ENCODE measurements around the gene LRP1B. TPM values are rescaled to one million over a fixed set of nuclear protein-coding genes. Genes with fewer than 3 reads are reported as not detected.

The LRP1B gene
- total RNA-seq, 2 donors from 2014 or later = 0.79 to 1.8 TPM

GRCh38 chr2:142134911-142135310 lies 4.1 kb upstream of the LRP1B start:
- H3K4me1 ChIP-seq (ENCODE audit: control insufficient read depth, insufficient read depth, low read length) = peaks cover under 1% of the 10 kb centered on the region
- Mint-ChIP-seq H3K36me3 (ENCODE audit: low read depth) (no peaks in the 10 kb centered on the region), H3K27ac (no peak overlapping the region), H3K4me1 (peaks cover 8% of the 10 kb centered on the region), H3K4me3 (no peak overlapping the region), H3K27me3 (ENCODE audit: insufficient read depth) (peaks cover 30% of the 10 kb centered on the region), H3K9me3 (no peaks in the 10 kb centered on the region)
- no peak overlapping the region for H3K4me3 ChIP-seq (ENCODE audit: low read length)
- TF ChIP-seq CTCF (conservative IDR thresholded peaks at IDR 0.05) = no peak
- no peaks in the 10 kb centered on the region for H3K9me3 ChIP-seq (ENCODE audit: control insufficient read depth, low read length)
- H3K27ac ChIP-seq (ENCODE audit: low read depth, low read length) = no peak overlapping the region
- 80 to 88% methylated on average over 2 to 3 of the region's 3 CpGs for WGBS, 2 experiments (ENCODE audit: insufficient coverage in 1 of 2, insufficient read length in 1 of 2)
- H3K27me3 ChIP-seq (ENCODE audit: control insufficient read depth, insufficient read depth, low read length, poor library complexity, severe bottlenecking) = peaks cover 18% of the 10 kb centered on the region
- H3K9ac ChIP-seq (ENCODE audit: extremely low read depth, low read length, poor library complexity, severe bottlenecking) = no peak overlapping the region
- H3K36me3 ChIP-seq (ENCODE audit: control insufficient read depth, insufficient read depth, low read length) = no peaks in the 10 kb centered on the region
- DNase-seq = no peak

DNA sequence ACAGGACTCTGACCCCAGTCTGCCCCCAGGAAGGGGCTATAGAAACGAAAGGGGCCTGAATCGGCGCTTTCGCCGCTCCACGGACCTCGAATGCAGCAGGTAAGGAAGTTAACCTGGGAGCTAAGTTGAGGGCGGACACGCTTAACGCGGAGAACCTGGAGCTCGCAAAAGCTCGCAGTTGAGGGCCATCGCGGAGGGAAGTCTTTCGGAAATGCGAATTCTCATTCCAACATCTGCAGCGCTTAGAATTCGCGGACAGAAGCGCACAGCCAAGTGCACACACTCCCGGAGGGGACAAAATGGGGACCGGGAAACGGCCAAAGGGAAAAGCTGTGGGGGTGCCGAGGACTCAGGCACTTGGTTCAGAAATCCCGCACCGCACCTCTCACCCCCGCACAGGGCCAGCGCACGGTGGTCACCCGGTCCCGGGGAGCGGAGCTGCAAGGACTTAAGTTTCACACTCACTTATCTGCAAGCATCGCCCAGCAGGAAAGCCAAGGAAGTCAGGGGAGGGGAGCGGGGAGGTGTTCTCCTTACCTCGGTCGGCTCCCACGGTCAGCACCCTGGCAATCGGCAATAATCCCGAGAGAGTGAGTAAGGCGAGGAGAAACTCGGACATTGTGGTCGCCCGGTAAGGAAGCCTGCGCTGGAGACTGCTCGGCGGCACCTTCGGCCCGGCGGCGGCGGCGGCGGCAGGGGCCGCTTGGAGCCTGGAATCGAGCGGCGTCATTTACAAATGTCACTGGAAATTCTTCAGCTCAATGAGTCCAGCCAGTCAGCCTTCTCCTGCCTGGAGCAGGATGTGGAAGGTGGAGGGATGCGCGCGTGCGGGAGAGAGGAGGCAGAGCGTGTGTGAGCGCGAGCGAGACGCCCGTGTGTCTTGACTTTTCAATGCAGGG lies 456 bp downstream of the LRP1B start:
- Mint-ChIP-seq H3K27ac (peak overlapping the region; percentile 88), H3K4me1 (peaks cover 14% of the 10 kb centered on the region), H3K36me3 (ENCODE audit: low read depth) (no peaks in the 10 kb centered on the region), H3K27me3 (ENCODE audit: insufficient read depth) (peaks cover 66% of the 10 kb centered on the region), H3K9me3 (no peaks in the 10 kb centered on the region), H3K4me3 (peak overlapping the region; percentile 74)
- no peaks in the 10 kb centered on the region for H3K9me3 ChIP-seq (ENCODE audit: control insufficient read depth, low read length)
- peak overlapping the region; percentile 86 for H3K4me3 ChIP-seq (ENCODE audit: low read length)
- WGBS, 2 experiments (ENCODE audit: insufficient coverage in 1 of 2, insufficient read length in 1 of 2) = 0 to 1% methylated on average over 14 to 68 of the region's 68 CpGs
- H3K9ac ChIP-seq (ENCODE audit: extremely low read depth, low read length, poor library complexity, severe bottlenecking) = peak overlapping the region; percentile 41
- no peak for TF ChIP-seq CTCF (conservative IDR thresholded peaks at IDR 0.05)
- H3K36me3 ChIP-seq (ENCODE audit: control insufficient read depth, insufficient read depth, low read length) = no peaks in the 10 kb centered on the region
- H3K27me3 ChIP-seq (ENCODE audit: control insufficient read depth, insufficient read depth, low read length, poor library complexity, severe bottlenecking) = peaks cover 45% of the 10 kb centered on the region
- H3K27ac ChIP-seq (ENCODE audit: low read depth, low read length) = no peak overlapping the region
- peaks cover 2% of the 10 kb centered on the region for H3K4me1 ChIP-seq (ENCODE audit: control insufficient read depth, insufficient read depth, low read length)
- peak; percentile 89 for DNase-seq

DNA sequence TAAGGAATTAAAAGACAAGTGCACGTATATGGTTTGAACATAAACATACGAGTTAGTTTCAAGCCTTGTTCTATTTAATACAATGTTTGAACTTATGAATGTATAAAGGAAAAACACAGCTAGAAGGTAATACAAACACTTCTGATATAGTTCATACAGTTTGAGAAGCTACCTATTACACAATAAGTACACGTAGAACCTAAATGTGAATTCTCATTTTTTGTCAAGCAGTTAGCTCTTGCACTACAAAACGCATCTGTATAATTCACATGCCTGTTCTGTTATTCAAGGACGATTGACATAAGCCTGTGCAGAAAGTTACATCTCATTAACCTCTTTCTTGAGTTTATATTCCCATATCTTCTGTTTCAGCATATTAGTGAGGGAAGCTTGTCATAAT lies 2.7 kb downstream of the LRP1B start:
- peaks cover 45% of the 10 kb centered on the region for H3K27me3 ChIP-seq (ENCODE audit: control insufficient read depth, insufficient read depth, low read length, poor library complexity, severe bottlenecking)
- H3K4me3 Mint-ChIP-seq = no peak overlapping the region
- no peaks in the 10 kb centered on the region for H3K36me3 ChIP-seq (ENCODE audit: control insufficient read depth, insufficient read depth, low read length)
- no peaks in the 10 kb centered on the region for H3K36me3 Mint-ChIP-seq (ENCODE audit: low read depth)
- no peak overlapping the region for H3K9ac ChIP-seq (ENCODE audit: extremely low read depth, low read length, poor library complexity, severe bottlenecking)
- TF ChIP-seq CTCF (conservative IDR thresholded peaks at IDR 0.05) = no peak
- H3K4me3 ChIP-seq (ENCODE audit: low read length) = no peak overlapping the region
- peaks cover 2% of the 10 kb centered on the region for H3K4me1 ChIP-seq (ENCODE audit: control insufficient read depth, insufficient read depth, low read length)
- no peak overlapping the region for H3K27ac Mint-ChIP-seq
- H3K9me3 ChIP-seq (ENCODE audit: control insufficient read depth, low read length) = no peaks in the 10 kb centered on the region
- DNase-seq = no peak
- no peak overlapping the region for H3K27ac ChIP-seq (ENCODE audit: low read depth, low read length)
- no peaks in the 10 kb centered on the region for H3K9me3 Mint-ChIP-seq
- H3K27me3 Mint-ChIP-seq (ENCODE audit: insufficient read depth) = peaks cover 67% of the 10 kb centered on the region
- 90% methylated on average over 2 to 3 of the region's 5 CpGs for WGBS, 2 experiments (ENCODE audit: insufficient coverage in 1 of 2, insufficient read length in 1 of 2)
- peaks cover 15% of the 10 kb centered on the region for H3K4me1 Mint-ChIP-seq
